HEK293T (cell line): ENCODE measurements around the gene TBX2.

Source experiments
- ELF4 ChIP-seq: fragments of 450-650 bp; IDR thresholded peaks from 2 replicates; pipeline ENCODE4 v1.6.1; 2017; ENCODE audit warnings: antibody characterized with exemption
- FOXM1 ChIP-seq: fragments of 450-650 bp; IDR thresholded peaks from 2 replicates; pipeline ENCODE4 v1.6.1; 2017; ENCODE audit warnings: mild to moderate bottlenecking, borderline replicate concordance
- SP1 ChIP-seq: fragments of 450-650 bp; IDR thresholded peaks from 2 replicates; pipeline ENCODE4 v1.6.1; 2017
- SUZ12 ChIP-seq: fragments of 450-650 bp; IDR thresholded peaks from 2 replicates; pipeline ENCODE4 v1.6.1; 2016; ENCODE audit warnings: mild to moderate bottlenecking

GRCh38 chr17:61404663-61404912 lies 4.9 kb downstream of the TBX2 start:
- TF ChIP-seq SP1 (no peak), ELF4 (no peak), FOXM1 (no peak), SUZ12 (no peak)
